HG02981 (cell line): ENCODE data around the gene PRG3.

ENCODE experiments used
- ATAC-seq: cut with Tn5 transposase; IDR thresholded peaks from one replicate; pipeline ENCODE4 v1.9.1; 2021; ENCODE audit warnings: mild to moderate bottlenecking, moderate library complexity; ENCODE audit not compliant: unreplicated experiment

Gene PRG3, protein sequence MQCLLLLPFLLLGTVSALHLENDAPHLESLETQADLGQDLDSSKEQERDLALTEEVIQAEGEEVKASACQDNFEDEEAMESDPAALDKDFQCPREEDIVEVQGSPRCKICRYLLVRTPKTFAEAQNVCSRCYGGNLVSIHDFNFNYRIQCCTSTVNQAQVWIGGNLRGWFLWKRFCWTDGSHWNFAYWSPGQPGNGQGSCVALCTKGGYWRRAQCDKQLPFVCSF

DNA sequence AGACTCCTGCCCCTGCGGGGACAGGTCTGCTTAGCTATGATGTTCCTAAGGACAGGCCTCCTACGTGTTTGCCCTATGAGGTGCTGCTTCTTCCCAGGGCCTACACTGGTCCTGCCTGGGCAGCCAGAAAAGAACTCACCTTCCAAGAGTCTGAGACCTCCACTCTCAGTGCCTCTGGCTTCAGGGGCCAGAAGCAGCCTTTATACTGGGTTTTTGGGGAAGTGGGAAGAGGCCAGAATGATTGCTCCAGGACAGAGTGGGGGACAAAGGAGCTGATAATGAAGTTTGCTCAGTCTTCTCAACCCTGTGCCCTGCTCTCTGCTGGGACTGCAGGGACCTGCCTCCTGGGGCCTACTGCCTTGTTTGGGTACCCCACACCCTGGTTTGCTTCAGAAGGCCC is at the start of gene PRG3:
Gene PRG3 (minus strand): TSS at position 176 of the 400 bp plus-strand sequence. CDS start 442 bp downstream, outside the sequence.
- no peak for ATAC-seq

DNA sequence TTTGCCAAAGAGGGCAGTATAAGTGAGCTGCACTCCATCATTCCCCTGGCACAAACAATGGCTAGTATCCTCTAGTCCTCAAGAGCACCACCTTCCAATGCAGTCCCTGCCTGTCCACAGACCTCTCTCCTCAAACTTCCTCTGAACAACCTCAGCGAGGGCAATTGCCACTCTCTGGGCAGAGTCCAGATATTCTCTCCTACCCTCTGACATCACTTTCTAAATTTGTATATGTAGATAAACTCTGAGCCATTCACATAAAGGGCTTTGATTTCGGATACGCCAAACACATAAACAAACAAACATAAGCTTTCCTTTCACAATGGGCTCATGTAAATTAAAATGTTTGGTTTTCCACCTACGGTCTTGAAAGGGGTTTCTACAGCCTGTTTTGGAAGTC is 49.0 kb upstream of the PRG3 start:
- ATAC-seq: no peak

DNA sequence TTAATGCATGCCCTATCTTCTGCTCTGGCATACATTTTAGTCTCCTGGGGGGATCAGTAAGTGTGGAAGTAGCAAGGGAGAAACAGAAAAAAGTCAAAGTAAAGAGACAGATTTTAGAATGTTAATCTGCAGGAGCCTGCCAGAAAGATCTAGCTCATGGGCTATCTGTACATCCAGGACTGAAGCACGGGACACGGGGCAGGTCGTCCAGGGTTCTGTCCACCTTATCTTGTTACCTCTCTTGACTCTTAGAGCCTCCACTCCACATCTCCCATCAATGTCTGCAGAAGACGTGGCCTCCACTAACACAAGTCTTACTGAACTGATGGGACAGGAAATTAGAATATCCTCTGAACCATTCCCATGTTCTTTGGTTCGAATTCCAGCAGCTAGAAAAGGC is 47.7 kb upstream of the PRG3 start:
- no peak for ATAC-seq

DNA sequence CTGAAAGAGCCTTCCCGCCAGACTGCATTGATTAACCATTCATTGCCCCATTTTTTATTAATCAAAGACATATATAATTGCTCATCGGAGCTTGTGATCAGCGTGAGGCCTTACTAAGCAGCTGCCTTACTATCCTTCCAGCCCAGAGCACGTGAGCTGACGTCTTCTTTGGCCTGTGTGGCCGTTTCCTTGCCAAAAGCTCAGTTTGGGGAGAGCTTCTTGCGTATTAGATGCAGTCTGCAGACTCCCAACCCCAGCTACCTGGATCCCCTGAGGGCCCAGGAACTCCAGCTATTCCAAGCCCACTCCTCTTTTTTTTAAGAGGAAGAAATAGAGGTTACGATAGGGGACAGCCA is 46.8 kb upstream of the PRG3 start:
- ATAC-seq: no peak

DNA sequence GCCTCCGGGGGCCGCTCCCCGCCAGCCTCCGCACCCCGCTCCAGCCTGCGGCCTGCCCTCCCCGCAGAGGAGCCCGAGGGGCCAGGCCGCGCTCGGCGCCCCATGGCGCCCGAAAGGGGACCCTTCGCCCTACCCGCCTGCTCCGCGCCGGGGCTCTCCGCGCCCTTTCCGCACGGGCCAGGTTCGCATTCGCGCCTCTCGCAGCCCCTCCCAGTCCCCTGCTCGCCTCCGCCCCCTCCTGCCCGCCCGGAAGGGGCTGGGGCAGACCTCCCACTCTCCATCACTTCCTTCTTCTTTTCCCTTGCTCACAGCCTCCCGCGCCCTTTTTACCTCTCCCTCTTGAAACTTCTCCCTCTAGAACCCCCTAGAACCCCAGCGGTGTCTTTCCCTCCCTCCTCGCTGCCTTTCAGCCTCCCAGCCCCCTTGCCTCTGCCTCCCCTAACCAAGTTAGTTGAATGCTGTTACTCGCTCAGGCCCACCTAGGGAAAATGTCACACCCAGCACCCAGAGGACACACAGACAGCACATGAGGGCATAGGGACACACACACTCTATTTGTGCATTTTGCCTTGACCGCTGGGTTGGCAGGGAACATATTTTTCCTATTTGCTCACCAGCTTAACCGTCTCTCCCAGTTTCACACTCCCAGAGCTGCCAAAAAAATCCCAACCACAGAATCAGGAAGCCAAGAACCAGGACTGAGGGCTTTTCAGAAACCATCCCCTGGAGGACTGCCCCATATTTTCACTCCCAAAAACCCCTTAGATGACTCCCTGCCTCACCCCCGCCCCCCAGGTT is 46.2 kb upstream of the PRG3 start, which contains the start of gene SLC43A3:
Gene SLC43A3 (minus strand): TSS at position 193 of the 798 bp plus-strand sequence. CDS start 949 bp downstream, outside the sequence.
- peak; percentile 57 for ATAC-seq

DNA sequence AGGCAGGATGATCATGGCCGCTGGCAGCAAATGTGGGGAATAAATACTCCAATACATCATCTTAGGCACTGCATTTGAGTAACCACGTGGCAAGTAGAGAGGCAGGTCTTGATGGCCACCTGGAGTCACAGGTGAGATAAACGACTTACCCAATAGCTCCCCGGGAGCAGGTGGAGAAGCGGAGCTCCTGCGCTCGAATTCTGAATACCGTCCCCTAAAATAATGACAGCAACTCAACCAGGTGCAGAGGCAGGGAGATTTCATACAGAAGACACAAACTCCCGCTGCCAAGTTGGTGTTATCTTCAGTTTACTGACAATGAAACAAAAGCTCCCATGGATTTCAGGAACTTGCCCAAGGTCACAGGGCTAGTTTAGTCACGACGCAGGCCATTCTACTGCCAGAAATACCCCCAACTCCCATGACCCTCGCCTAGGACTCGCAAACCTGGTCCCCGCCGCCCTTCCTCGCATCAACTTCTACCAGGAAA is 45.5 kb upstream of the PRG3 start:
- ATAC-seq: no peak

DNA sequence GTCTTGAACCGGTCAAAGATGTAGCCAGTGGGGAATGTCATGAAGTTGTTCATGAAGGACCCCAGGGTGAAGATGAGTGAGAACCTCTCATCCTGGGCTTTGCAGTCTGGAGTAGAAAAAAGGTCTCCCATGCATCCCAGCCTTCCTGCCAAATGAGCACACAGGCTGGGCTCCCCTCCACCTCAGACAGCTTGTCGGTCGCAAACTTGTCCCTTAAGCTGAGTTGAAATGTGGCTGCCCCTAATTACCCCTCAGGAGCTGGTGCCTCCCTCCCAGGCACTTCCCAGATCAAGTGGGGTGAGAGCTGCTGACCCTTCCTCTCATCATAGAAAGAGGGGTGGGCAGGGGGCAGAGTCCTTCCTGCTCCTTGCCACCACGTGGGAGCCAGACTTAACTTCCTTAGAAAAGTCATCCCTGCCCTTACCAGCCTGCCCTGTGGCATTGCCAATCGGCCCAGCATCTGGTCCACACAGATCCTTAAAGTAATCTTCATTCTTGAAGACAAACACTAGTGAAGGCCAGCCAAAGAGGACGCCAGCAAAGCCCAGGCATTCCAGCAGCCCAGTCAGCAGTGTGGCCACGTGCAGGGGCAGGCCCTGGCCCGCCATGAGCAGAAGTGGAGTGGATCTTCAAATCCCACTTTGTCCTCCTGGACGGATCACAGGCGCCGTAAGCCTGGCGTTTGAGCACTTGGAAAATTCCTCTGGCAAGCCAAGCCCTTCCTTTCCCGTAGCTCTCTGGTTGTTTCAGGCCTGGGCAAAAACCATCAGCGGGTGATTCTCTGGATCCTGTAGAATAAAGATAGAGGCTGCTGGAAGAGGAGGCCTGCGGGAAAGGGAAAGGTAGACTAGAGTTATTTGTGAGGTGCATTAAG is 44.9 kb upstream of the PRG3 start:
- no peak for ATAC-seq

DNA sequence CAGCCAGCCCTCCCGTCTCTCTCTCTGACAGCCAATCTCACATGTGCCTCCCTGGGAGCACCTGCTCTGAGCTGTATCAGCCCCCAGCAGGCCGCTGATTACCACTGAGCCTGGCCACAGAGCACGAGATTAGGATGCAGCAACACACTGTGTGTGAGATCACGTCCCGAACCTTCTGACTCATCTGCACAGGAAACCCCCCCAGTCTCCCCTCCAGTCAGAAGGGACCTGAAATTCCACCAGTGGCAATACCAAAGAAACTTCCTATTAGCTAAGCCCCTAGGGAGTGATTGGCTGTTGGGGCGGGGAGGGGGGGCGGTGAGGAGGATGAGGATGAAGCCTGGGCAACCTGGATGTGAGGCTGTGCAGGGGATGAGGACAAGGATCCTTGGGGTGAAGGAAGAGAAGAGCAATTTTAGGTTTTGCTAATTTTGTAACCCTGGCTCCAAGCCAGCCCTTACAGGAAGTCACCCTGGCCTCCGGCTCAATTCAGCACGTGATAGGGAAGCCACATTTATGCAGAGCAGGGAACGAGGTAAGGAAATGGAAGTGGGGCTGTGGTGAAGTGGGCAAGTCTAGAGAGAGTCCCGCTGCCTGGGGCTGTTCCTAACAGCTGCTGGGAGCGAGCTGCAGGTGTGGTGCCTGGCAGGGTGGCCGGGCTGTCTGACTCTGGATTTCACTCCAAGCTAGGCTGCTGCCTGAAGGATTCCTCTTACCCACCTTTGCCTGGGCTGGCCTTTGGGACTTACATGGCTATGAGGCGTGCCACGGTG is 44.0 kb upstream of the PRG3 start:
- ATAC-seq: peak; percentile 93

DNA sequence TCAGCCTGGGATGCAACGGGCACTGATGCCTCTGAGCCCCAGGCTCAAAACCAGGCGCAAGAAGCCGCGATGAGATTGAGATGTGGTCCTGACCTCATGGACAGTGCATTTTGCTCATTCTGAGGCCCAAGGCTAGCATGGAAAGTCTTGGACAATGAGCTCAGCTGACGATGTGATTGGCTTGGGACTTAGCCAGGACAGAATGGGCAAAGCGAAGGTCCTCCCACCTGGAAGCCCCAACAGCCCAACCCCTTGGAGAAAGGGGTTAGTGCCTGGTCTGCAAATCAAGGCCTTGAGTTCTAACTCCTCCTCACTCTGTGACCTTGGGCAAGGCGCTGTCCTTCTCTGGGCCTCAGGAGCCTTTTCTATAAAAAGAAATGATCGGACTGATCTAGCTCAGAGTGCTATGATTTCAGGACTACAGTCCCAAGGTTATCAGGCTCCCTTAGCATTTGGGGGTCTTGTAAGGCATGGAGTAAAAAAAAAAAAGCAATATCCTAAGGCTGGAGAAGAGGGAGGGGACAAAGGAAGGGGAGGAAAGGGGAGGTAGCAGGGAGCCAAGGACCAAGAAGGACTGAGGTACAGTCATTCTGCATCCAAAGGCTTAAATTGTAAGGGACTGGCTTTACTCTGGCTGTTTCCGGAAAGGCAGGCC is 43.3 kb upstream of the PRG3 start:
- no peak for ATAC-seq

DNA sequence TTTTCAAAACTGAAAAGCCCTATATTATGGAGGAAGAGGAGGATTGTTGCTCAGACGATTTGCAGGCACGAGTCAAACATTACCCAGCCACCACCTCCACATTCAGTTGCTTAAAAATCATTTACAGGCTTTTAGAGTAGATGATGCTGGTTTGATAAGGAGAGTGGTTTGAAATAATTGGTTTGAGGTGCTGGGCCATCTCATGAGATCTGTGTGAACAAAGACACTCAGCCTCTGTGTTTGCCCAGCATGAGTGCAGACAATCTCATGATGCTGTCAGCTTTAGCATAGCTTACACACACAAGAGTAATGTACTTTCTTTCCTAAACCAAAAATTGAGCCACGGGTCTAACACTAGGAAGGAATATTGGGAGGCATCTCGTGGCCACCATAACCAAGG is 41.7 kb upstream of the PRG3 start:
- no peak for ATAC-seq

DNA sequence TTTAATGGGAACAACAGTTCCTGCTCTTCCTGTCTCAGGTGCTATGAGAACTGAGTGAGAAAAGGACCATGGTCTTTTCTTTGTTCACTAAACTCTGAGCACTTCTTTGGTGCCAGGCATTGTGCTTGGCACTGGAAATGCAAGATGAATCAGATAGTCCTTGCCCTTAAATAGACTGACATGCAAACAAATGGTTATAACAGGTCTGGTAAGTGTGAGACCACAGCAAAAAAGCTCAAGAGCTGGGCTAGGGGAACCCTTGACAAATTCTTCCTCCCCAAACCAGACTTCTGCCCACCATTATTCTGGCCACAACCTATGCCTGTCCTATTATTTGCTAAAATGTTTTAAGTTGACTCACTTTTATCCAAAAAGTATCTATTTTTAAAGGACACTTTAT is 40.9 kb upstream of the PRG3 start:
- no peak for ATAC-seq

DNA sequence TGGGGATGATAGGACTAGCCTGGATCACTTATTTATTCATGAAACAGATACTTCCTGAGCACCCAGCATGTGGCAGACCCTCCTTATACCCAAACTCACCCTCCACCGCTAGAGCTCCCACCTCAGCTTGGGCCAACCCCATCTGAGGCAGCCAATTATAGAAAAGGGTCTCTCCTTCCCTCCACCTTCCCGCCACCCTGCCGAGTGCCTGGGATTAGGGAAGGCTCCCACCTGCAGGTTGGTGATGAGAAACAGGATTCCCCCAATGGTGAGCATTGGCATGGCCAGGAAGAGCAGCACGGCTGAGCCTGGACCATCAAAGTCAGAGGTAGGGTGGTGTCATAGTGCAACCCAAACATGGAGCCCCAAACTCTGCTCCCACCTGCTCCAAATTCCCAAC is 40.1 kb upstream of the PRG3 start:
- ATAC-seq: no peak

DNA sequence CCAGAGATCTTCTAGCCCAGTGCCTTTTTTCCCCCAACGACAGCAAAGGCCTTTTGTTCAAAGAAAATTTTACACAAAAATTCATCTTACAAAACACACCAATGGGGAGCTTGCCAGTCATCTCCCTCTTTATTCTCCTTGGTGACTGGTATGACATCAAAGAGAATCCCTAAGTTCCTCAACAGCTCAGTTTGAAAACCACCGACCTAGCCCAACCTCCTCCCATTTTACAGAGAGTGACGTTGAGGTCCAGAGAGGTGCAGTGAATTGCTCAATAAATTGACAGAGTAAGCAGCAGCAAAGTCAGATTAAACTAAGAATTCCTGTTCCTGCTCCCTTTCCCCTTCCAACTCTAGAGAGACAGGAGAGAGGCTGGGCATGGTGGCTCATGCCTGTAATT is 38.2 kb upstream of the PRG3 start:
- ATAC-seq: no peak

DNA sequence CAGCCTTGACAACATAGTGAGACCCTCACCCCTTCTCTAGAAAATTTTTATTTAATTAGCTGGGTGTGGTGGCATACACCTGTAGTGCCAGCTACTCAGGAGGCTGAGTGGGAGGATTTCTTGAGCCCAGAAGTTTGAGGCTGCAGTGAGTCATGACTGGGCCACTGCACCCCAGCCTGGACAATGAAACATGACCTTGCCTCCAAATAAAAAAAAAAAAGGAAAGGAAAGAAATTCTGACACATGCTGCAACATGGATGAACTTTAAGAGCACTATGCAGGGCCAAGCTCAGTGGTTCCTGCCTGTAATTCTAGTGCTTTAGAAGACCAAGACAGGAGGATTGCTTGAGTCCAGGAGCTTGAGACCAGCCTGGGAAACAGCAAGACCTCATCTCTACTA is 37.2 kb upstream of the PRG3 start:
- no peak for ATAC-seq

DNA sequence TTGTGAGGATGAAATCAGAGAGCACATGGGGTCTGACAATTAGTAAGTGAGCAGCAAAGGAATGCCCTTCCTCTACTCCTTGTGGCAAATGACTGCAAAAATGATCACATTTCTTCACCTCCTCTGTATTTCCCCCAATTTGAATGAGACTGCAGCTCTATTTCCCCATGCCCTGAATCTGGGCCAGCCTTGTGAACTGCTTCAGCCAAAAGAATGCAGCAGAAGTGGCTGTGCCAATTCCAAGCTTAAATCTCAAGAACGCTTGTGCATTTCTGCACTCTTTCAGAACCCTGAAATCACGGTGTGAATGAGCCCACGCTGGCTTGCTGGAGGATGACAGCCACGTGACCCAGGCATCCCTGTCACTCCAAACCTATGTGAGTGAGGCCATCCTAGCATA is 36.1 kb upstream of the PRG3 start:
- no peak for ATAC-seq

DNA sequence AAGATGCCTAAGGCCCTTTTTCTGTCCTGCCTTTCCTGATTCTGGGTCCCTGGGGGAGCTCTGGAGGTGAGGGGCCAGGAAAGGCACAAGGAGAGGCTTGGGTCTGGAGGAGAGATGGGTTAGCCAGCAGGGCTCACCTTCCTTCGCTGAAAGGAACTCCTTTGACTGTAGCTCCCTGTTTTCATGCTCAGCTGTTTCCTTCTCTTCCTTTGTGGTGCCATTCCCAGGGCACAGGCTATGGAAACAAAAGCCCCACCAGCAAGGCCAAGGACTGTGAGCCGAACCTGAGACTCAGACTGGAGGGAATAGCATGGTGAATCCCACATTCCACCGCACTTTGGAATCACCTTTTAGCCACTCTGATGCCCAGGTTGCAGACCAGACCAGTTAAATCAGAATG is 35.5 kb upstream of the PRG3 start:
- no peak for ATAC-seq

DNA sequence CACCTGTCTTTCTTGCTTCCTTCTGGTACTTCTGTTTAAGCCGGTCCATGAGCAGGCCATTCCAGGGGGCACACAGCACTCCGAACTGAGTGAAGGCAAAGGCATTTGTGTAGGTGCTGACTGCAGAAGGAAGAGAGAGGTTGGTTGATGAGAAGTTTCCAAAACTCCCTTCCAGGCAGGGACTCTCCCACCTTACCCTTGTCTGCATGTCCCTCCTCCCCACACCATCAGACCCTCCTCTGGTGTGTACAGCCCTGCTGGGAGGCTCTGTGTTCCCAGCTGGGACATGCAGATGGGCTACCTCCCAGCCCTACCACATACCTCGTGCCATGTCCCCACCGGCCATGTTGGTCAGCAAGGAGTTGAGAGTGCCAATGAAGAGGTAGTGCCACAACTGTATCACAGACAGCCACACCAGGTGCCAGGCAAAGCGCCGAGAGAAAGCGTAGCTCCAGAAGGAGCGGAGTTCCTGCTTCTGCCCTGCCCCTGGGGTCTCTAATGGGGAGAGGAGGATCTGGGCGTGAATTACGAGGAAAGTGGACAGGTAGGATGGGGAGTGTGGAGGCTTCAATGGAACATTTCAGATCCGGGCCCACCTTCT is 33.8 kb upstream of the PRG3 start:
- no peak for ATAC-seq

DNA sequence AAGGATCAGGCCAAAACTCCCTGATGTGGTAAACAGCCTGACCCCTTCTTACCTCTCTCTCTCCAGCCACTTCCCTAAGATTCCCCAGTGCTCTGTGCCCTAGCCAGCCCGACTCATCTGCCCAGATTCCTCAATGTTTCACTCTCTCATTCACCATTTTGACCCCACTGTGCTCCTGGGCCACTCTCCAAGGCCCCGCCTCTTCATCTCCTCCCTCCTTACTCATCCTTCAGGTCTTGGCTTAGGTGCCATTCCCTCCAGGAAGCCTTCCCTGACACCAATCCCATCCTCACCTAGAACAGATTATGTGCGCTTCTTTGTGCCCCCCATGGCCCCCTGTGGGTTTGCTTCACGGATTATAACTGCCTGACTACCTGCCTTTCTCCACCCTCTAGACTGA is 32.7 kb upstream of the PRG3 start:
- no peak for ATAC-seq

DNA sequence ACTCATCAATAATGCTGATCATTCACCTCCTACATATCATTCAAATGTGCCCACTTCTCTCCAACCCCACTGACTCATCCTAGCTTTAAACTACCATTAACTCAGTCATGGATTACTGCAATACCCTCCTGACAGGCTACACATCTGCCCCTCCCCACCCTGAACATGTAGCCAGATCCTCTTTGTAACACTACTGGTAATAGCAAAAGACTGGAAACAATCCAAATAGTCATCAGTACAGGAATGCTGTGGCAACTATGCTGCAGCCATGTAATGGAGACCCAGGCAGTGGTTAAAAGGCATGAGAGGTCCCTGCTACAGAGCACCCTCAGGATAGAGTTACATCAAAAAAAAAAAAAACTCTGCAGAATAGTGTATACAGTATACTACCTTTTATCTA is 29.3 kb upstream of the PRG3 start:
- ATAC-seq: no peak
